Left lobe of liver (tissue), 2 donors: ENCODE measurements around the gene EID2B. TPM values are rescaled to one million over a fixed set of nuclear protein-coding genes. Genes with fewer than 3 reads are reported as not detected.

ENCODE experiments used
- ATAC-seq: fragments of 200-7000 bp; cut with Tn5 transposase; one replicate; pipeline ENCODE4 v1.9.1; 2020; ENCODE audit warnings: mild to moderate bottlenecking, moderate library complexity
- DNase-seq: peaks from one replicate; pipeline ENCODE4 v3.0.0-alpha.2; 2020; ENCODE audit warnings: low spot score
- total RNA-seq: library from RNA; stranded (reverse); gene quantifications from one replicate; pipeline ENCODE4 v1.2.1, GENCODE V29; 2021
- donor health status: DM: no; HTN: no; CAD: no; lungs with moderate emphysema.
- donor health status: DM: no; HTN: yes; CAD: no.

EID2B gene, protein sequence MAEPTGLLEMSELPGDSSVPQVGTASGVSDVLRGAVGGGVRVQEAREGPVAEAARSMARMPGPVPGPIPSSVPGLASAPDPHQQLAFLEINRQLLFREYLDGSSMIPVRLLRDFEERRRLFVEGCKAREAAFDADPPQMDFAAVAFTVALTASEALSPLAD
- total RNA-seq, result 0.43 TPM

- ATAC-seq, result peak; percentile 97
- peak; percentile 95 for DNase-seq
These were observed at the start of gene EID2B for GRCh38 chr19:39532233-39533002. TSS of gene EID2B (minus strand) at chr19:39532852. CDS start at chr19:39532802, 50 bp downstream.

DNA sequence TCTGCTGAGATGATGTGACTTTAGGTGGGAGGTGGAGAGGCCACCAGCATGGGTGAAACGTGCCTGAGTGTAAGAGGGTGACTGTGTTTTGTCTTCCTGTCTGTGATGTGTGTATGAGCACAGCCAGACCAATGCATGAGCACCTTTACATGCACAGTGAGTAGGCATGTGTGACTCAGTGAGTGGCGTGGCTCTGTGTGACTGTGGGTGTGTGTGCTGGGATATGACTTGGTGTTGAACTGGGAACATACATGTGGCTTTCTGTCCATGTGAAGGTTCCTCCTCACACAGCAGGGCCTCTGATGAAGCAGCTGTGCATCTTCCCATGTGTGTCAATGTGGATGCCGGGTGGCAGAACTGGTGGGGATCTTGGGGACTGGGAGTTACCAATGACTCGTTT lies 49.8 kb upstream of the EID2B start:
- ATAC-seq (no peak), DNase-seq (no peak)

DNA sequence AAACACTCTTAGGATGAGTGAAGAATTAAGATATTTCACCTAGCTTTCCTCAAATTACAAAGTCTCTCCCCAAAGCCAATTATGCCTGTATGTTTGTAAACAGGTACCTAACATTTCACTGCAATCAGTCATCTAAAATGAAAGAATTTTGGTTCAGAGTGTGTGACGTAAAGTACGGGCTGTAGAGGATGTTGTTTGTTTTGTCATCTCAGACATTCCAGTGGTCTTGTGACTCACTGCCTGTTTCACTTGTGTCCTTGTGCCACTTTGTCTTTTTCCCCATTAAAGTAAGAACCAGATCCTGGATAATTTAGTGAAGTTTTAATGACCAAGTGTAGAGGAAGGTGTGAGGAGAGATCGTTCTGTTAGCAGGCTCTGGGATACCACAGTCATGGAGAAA lies 36.0 kb upstream of the EID2B start:
- no peak for ATAC-seq

GRCh38 chr19:39566064-39566463 lies 33.4 kb upstream of the EID2B start:
- DNase-seq (no peak), ATAC-seq (no peak)

More for the DNA sequence above, 36.0 kb upstream of the EID2B start:
- no peak for DNase-seq

DNA sequence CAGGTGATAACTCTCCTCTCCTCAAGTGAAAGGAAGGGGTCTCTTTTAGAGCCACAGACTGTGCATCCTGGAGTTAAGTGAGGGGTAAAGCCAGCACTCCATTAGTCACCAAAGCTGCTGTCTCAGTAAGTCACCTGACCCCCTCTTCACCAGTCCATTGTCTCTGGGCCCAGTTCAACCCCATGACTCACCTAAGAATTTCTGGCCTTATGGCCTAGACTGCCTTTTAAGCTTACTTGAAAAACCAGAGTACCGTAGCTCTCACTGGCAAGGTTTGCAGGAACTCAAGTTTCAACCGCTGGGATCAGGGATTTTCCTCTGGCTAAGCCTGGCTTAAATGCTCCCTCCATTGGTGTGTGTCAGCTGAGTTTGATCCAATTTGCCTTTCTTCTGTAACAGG lies 30.8 kb upstream of the EID2B start:
- ATAC-seq, result no peak

GRCh38 chr19:39558624-39559117 lies 26.0 kb upstream of the EID2B start:
- no peak for DNase-seq
- ATAC-seq, result peak; percentile 47

More for the DNA sequence above, 30.8 kb upstream of the EID2B start:
- DNase-seq, result no peak

GRCh38 chr19:39557811-39558623 lies 25.4 kb upstream of the EID2B start:
- ATAC-seq, result peak; percentile 90
- no peak for DNase-seq

DNA sequence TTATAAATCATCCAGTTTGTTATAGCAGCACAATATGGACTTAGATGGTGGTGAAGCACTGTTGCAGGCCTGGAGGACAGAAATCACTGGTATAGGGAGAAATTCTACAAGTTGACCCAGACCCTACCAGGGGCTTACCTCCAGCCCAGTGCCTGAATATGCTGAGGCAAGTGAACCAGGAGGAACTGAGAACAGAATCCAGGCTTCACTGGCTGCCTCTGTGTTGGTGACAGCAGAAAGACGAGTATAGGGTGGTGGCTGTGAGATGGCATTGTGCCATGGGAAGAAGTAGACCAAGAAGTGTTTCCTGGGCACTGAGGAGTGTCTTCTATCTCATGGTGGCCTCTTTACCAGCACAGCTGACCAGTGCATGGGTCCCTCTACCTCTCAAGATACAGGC lies 23.2 kb upstream of the EID2B start:
- ATAC-seq (no peak), DNase-seq (no peak)

- no peak for DNase-seq
- ATAC-seq, result no peak
These were observed 22.2 kb upstream of the EID2B start for GRCh38 chr19:39554701-39555311.

DNA sequence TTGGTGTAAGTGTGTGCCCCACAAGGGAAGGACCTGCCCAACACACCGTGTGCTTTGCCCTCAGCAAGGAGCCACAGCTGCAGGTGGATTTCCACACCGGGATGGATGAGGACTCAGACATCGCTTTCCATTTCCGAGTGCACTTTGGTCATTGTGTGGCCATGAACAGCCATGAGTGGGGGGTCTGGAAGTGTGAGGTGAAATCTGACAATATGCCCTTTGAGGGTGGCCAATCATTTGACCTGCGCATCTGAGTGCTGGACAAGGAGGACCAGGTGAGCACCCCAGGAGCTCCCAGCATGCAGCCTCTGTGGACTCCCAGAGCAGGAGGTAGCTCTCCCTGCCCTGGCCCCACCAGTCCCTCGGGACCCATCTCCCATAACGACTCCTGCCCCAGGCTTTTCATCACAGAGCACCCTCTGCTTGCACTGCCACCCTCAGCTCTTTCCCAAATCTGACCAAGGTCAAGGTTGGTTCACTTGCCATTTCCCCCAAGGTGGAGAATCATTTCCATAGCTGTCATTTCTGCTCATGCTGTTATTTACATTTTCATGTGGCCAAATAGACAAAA lies 20.5 kb upstream of the EID2B start:
- ATAC-seq, result no peak

DNA sequence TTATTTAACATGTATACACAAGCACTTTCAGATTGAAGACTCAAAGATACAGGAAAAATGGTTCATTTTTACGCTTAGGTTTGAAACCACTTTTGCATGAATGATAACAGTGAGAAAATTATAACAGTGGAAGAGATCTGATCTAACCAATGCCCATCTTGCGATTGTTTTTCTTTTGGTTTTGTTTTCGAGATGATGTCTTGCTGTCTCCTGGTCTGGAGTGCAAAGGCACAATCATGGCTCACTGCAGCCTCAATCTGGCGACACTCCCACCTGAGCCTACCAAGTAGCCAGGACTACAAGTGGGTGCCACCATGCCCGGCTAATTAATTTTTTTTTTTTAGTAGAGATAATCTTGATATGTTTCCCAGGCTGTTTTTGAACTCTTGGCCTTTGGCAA lies 17.5 kb upstream of the EID2B start:
- ATAC-seq (no peak), DNase-seq (no peak)

More for the DNA sequence above, 20.5 kb upstream of the EID2B start:
- no peak for DNase-seq

DNA sequence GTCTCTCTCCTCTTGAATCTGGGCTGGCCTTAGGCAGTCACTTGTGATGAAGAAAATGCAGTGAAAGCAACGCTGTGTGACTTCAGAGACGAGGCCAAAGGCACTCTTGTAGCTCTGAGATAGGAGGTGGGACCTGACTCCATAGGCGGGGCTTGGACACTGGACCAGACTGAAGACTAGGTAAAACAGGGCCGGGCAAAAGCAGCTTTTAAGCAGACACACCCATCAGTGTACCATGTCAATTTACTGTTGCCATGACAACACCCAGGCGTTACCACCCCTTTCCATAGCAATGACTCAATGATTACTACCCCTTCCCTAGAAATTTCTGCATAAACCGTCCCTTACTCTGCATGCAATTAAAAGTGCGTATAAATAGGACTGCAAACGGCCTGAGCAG lies 13.9 kb upstream of the EID2B start:
- no peak for DNase-seq
- ATAC-seq, result no peak

DNA sequence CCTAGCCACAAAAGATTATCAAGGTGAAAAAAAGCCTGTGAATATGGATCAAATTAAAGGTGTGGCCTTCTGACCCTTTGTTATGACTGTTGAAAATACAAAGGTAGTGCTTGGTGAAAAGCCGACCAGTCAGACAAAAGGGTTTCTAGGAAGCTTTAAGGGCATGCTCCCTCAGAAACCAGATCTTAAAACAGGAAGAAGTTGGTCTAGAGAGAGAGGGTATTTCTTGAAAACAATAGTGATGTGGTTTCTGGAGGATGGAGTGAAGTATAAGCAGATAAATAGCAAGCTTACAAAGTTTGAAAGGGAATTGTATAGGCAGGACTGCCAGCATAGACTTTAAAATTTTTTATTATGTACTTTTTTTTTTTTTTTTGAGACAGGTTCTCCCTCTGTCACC lies 12.3 kb upstream of the EID2B start:
- no peak for ATAC-seq
- no peak for DNase-seq

DNA sequence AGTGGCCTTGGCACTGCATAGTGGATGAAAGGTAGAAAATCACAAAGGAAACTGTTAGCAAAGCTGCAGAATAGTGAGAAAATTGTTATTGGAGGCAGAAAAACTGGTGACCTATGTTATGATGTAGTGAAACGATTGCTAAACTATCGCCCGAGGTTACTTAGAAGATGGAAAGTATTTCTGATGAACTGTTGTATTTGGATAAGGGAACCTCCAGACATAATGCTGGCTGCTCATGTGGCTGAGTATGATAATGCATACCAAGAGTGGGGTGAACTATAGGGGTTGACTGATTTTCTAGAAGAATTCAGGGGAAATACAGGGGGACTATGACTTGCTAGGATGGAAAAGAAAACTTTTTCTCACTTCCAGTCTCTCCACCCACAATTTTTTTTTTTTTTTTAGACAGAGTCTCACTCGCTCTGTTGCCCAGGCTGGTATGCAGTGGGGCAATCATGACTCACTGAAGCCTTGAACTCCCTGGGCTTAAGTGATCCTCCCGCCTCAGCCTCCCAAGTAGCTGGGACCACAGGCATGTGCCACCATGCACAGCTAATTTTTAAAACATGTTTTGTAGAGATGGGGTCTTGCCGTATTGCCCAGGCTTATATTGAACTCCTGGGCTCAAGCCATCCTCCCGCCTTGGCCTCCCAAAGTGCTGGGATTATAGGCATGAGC lies 11.7 kb upstream of the EID2B start:
- no peak for ATAC-seq

GRCh38 chr19:39543477-39543857 lies 10.8 kb upstream of the EID2B start:
- ATAC-seq (no peak), DNase-seq (no peak)

More for the DNA sequence above, 11.7 kb upstream of the EID2B start:
- DNase-seq, result no peak

DNA sequence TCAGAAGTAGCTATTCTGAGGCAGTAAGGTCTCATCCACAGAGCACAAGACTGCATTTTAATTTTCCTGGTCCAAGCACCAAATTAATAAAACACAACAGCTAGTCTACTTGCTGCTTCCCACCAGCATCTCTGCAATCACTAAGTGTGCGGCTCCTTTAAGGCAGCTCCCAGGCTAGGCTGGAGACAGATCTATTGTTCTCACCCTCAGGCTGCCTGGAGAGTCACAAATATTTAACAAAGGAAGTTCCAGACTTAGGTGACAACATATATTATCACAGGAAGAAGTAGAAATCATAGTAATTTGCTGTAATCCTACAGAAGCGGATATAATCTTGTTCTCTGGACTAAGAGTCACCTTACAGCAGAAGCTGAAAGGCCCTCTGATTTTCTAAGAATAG lies 9.6 kb upstream of the EID2B start:
- ATAC-seq (no peak), DNase-seq (peak; percentile 23)

DNA sequence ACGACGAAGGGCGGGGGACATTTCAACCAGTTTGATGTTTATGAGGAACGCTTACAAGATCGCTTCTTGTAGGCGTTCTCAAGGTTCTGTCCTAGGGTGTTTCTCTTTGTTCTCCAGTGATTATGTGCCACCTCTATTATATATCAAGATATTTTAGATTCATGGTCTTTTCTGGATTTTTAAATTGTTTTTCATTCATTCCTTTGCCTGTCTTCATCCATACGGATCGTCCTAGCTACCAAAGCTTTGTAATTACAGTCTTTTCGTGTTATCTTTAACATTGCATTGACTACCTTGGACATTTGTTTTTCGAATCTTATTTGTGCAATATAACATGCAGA lies 7.7 kb upstream of the EID2B start:
- DNase-seq (no peak), ATAC-seq (no peak)

DNA sequence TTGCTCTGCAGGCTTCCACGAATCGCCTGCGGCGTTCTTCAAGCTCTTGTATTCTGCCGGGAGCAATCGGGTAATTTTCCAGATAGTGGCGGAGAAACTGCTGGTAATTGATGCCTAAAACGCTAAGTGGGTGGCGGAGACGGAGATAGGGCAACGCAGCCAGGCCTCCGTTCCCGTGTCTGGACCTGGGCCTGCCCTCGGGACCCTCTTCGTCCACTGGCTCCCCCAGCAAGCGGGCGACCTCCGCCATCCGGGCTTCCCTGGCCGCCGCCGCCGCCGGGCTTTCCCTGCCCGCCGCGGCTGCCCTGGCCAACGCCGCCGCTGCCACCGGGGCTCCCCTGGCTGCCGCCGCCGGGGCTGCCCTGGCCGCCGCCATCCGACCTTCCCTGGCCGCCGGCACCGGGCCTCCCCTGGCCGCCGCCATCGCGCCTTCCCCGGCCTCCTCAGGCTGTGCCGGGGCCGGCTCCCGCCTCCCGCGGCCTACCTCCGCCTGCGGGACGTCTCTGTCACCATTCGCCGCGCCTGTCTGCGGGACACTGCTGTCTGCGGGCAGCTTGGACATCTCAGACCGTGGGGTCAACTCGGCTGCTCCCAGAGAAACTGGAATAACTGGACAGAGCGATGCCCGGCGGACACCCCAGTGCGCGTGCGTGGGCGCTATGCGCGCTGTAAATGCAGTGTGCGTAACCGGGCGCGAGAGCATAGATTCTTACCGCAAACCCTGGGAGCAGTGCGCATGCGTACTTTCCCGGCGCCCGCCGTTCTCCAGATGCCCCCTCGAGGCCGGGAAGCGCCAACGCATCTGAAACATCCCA lies 7.1 kb upstream of the EID2B start, which contains the start of gene EID2:
Gene EID2, minus strand, starts transcription at position 644 of the 815 bp plus-strand sequence. Its CDS starts 82 bp downstream, at position 562.
- DNase-seq (peak; percentile 96), ATAC-seq (peak; percentile 97)

- DNase-seq (no peak), ATAC-seq (no peak)
These were observed 6.5 kb upstream of the EID2B start for GRCh38 chr19:39539165-39539517.
